ENCODE results near the gene ZFP36L2.

DNA sequence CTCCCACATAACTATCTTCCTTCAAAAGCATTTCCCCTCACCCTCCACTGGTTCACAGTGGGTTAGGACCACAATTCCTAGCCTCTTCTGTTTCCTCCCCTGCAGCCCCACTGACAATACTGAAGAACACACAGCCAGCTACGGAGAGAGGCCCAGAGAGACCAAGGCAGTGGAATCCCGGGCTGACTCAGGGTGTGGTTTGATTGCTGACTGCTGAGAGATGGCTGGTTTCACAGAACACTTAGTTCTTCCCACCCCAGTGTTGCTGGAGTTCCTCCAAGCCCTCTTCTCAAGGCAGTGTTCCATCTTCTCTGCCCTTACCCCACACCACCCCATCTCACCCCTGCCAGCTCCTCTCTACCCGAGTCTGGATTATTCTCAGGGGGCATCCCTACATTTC is 43.3 kb upstream of the ZFP36L2 start:
- TF ChIP-seq EZH2 (IDR thresholded peaks at IDR 0.05): no peak
- no peak for TF ChIP-seq POLR2AphosphoS5 (IDR thresholded peaks at IDR 0.05; ENCODE audit: borderline replicate concordance, low read depth, low read length)
- TF ChIP-seq FOXP2 (optimal IDR thresholded peaks at IDR 0.05; ENCODE audit: control extremely low read depth, extremely low read length, insufficient read depth): no peak
